GM21367 (cell line): Measurements from ENCODE around the gene SLC25A2.
"Not testable (repeated sequence)": the region's sequence is repeated elsewhere in the genome, so short reads cannot be mapped to it uniquely, and the experiment has no call there.

Experiments used
- ATAC-seq: cut with Tn5 transposase; IDR thresholded peaks from one replicate; pipeline ENCODE4 v1.9.1; 2021; ENCODE audit not compliant: unreplicated experiment

The SLC25A2 gene

DNA sequence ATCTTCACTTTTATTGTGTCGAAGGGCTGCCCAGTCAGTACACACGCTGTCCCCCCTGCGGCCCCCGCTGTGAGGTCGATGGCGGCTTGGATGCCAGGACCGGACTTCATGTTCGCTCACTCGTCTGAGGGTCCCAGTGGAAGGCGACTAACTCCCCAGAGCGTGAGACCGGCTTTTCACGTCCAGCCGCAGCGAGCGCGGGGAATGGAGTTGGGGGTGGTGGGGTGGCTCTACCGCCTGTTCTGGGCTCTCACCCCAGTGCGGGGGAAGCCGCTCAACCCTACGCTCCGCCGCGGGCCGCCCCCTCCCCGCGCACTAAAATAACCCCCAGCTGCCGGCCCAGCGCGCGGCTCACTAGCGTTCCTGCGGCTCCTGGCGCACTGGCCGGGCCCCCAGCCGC lies at the start of gene SLC25A2:
Gene SLC25A2 (minus strand): TSS at position 294 of the 400 bp plus-strand sequence. CDS start 184 bp downstream, at position 110.
- ATAC-seq: no peak

DNA sequence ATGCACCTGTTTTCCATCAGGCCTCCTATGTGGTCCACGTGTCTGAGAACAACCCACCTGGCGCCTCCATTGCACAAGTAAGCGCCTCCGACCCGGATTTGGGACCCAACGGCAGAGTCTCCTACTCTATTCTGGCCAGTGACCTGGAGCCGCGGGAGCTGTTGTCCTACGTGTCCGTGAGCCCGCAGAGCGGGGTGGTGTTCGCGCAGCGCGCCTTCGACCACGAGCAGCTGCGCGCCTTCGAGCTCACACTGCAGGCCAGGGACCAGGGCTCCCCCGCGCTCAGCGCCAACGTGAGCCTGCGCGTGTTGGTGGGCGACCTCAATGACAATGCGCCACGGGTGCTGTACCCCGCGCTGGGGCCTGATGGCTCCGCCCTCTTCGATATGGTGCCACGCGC lies 47.7 kb upstream of the SLC25A2 start:
- ATAC-seq: no peak

DNA sequence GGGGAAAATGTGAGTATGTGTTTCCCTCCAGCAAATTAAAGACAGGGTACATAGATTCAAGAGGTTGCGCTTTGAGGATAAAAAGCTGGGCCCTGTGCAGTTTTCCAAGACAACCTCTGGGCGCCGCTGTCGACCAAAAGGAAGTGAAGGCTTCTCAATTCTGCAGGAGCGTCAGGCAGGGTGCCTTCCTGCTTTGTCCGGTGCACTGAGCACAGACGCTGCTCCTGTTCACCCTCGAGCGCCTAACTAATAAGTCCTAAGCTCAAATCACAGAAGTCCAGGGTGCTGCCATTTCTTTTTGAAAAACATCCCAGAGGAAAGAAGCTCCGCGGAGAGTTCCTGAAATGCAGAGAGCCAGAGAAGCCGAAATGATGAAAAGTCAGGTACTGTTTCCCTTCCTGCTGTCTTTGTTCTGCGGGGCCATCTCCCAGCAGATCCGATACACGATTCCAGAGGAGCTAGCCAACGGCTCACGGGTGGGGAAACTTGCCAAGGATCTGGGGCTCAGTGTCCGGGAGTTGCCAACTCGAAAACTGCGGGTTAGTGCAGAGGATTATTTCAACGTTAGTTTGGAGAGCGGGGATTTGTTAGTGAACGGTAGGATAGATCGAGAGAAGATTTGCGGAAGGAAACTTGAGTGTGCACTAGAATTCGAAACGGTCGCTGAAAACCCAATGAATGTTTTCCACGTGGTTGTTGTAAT lies 46.2 kb upstream of the SLC25A2 start, which contains the start of gene PCDHGB1:
Gene PCDHGB1 (plus strand): TSS at position 183 of the 703 bp plus-strand sequence. CDS start 162 bp downstream, at position 345.
- peak; percentile 83 for ATAC-seq

DNA sequence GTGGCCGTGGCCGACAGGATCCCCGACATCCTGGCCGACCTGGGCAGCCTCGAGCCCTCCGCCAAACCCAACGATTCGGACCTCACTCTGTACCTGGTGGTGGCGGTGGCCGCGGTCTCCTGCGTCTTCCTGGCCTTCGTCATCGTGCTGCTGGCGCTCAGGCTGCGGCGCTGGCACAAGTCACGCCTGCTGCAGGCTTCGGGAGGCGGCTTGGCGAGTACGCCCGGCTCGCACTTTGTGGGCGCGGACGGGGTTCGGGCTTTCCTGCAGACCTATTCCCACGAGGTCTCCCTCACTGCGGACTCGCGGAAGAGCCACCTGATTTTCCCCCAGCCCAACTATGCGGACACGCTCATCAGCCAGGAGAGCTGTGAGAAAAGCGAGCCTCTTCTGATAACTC lies 42.2 kb upstream of the SLC25A2 start:
- not testable (repeated sequence) for ATAC-seq

DNA sequence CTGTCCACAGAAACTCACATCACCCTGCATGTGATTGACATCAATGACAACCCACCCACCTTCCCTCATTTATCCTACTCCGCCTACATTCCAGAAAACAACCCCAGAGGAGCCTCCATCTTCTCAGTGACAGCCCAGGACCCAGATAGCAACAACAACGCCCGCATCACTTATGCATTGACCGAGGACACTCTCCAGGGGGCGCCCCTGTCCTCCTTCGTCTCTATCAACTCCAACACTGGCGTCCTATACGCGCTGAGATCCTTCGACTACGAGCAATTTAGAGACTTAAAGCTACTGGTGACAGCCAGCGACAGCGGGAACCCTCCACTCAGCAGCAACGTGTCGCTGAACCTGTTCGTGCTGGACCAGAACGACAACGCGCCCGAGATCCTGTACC lies 41.5 kb upstream of the SLC25A2 start:
- ATAC-seq: no peak

DNA sequence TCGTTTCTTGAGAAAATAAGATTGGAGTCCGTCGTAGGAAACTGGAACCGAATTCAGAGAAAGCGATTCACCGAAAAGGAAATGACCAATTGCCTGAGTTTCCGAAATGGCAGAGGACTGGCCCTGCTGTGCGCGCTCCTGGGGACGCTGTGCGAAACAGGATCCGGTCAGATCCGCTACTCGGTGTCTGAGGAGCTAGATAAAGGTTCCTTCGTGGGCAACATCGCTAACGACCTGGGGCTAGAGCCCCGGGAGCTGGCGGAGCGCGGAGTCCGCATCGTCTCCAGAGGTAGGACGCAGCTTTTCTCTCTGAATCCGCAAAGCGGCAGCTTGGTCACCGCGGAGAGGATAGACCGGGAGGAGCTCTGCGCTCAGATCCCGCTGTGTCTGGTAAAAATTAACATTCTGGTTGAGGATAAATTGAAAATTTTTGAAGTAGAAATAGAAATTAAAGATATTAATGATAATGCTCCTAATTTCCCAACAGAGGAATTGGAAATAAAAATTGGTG lies 40.2 kb upstream of the SLC25A2 start:
- no peak for ATAC-seq

DNA sequence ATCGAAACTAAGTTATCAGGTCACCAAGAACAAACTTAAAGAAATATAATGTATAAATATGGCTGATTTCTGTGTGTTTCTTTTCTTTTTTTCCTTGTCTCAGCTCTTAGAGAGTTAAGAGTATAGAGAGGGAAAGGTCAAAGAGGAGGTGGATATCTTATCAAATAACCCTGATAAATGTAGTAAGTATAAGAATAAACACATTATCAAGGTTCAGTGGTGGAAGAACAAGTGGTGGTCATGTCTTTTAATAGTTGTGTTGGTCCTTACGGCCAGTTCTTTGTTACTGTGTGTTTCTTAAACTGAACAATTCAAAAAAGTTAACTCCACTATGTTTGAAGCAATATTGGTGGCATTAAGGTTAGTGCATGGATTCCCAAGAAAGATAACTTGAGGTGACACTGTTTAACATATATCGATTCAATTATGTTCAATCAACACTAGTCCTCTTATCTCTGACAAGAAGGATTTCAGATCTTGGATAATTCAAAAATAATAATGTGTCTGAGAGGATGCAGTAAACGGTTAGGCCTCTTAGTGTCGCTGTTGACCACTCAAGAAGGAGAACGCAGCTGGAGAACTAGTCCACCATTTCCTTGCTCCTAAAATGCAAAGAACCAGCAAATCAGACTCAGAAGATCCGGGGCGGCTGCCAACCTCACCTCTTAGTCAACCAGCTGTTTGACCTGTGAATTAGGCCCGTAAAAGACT lies 39.5 kb upstream of the SLC25A2 start, which contains the start of gene PCDHGA3:
Gene PCDHGA3 (plus strand): TSS at position 588 of the 711 bp plus-strand sequence. CDS start 205 bp downstream, outside the sequence.
- ATAC-seq: no peak

DNA sequence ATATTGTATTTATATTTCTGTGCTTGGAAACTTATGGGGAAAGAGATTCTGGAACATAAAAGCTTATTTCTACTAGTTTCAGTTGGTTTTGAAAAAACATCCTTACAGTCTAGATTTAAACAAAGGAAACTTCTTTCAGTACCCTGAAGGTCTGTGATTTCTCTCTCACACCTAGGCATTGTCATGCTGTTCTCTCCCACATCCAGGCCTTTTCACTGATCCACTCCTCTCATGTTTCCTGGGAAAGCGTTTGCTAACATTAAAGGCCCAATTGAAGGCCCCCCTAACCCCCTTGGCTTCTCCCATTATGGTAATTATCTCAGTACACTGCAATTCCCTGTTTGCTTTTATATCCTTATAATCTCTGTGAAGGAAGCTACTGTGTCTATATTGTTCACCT lies 38.9 kb upstream of the SLC25A2 start:
- ATAC-seq: no peak

DNA sequence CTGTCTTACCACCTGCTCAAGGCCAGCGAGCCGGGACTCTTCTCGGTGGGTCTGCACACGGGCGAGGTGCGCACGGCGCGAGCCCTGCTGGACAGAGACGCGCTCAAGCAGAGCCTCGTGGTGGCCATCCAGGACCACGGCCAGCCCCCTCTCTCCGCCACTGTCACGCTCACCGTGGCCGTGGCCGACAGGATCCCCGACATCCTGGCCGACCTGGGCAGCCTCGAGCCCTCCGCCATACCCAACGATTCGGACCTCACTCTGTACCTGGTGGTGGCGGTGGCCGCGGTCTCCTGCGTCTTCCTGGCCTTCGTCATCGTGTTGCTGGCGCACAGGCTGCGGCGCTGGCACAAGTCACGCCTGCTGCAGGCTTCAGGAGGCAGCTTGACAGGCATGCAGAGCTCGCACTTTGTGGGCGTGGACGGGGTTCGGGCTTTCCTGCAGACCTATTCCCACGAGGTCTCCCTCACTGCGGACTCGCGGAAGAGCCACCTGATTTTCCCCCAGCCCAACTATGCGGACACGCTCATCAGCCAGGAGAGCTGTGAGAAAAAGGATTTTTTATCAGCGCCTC lies 37.0 kb upstream of the SLC25A2 start:
- ATAC-seq: not testable (repeated sequence)

DNA sequence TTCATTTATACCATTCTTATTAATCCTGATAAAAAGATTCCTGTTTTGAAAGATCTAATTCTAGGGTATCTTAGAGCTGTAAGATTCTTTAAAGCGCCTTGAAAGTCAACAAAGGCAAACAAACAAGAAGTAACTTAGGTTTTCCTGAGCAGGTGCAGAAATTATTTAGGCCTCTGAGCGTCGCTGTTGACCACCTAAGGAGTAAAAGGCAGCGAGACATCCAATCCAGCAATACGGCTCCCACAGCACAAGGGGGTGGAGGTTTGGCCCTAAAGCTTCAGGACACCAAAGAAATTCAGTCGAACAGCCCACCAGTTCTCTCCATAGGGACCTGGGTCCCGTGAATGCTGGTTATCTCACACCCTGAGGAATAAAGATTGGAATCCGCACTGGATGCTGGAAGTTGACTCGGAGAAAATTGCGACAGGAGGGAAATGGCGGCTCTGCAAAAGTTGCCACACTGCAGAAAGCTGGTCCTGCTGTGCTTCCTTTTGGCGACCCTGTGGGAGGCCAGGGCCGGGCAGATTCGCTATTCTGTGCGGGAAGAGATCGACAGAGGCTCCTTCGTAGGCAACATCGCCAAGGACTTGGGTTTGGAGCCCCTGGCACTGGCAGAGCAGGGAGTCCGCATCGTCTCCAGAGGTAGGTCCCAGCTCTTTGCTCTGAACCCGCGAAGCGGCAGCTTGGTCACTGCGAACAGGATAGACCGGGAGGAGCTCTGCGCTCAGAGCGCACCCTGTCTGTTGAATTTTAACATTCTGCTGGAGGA lies 34.9 kb upstream of the SLC25A2 start, which contains the start of gene PCDHGA2:
Gene PCDHGA2 (plus strand): TSS at position 223 of the 769 bp plus-strand sequence.
- ATAC-seq: no peak

DNA sequence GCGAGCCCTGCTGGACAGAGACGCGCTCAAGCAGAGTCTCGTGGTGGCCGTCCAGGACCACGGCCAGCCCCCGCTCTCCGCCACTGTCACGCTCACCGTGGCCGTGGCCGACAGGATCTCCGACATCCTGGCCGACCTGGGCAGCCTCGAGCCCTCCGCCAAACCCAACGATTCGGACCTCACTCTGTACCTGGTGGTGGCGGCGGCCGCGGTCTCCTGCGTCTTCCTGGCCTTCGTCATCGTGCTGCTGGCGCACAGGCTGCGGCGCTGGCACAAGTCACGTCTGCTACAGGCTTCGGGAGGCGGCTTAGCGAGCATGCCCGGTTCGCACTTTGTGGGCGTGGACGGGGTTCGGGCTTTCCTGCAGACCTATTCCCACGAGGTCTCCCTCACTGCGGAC lies 28.7 kb upstream of the SLC25A2 start:
- ATAC-seq: not testable (repeated sequence)

DNA sequence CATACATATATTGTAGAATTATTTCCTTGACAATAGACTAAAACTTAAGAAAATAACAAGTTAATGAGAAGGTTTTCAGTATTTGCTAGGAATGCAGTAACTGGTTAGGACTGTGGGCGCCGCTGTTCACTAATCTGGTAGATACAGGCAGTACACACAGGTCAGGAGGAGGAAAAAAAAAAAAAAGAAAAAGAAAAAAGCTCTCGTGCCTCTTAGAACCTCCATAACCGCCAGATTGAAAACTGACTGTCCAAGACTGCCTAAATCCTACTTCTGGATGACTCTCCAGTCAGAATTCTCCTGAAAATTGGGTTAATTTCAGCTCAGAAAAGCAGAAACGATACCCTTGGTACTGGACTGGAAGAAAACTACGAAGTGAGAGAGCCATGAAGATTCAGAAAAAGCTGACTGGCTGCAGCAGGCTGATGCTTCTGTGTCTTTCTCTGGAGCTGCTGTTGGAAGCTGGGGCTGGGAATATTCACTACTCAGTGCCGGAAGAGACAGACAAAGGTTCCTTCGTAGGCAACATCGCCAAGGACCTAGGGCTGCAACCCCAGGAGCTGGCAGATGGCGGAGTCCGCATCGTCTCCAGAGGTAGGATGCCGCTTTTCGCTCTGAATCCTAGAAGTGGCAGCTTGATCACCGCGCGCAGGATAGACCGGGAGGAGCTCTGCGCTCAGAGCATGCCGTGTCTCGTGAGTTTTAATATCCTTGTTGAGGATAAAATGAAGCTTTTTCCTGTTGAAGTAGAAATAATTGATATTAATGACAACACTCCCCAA lies 26.6 kb upstream of the SLC25A2 start, which contains the start of gene PCDHGA1:
Gene PCDHGA1 (plus strand): TSS at position 216 of the 782 bp plus-strand sequence.
- ATAC-seq: no peak

DNA sequence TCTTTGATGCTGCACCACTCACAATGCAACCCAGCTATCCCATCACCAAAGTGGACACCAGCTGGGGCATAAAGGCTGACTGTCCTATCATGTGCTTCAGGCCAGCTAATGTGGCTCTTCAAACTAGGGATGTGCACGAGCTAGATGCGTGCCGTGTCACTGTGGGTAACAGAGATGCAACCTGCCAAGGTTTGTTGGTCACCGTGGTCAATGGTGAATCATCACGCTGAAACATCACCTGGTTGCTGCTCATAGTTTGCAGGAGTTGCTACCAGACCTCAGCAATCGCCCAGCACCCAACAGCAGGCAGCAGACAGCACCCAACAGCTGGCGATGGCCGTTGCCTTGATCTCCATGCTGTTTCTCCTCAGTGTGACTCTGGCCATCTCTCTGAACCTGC lies 24.4 kb upstream of the SLC25A2 start:
- ATAC-seq: no peak

DNA sequence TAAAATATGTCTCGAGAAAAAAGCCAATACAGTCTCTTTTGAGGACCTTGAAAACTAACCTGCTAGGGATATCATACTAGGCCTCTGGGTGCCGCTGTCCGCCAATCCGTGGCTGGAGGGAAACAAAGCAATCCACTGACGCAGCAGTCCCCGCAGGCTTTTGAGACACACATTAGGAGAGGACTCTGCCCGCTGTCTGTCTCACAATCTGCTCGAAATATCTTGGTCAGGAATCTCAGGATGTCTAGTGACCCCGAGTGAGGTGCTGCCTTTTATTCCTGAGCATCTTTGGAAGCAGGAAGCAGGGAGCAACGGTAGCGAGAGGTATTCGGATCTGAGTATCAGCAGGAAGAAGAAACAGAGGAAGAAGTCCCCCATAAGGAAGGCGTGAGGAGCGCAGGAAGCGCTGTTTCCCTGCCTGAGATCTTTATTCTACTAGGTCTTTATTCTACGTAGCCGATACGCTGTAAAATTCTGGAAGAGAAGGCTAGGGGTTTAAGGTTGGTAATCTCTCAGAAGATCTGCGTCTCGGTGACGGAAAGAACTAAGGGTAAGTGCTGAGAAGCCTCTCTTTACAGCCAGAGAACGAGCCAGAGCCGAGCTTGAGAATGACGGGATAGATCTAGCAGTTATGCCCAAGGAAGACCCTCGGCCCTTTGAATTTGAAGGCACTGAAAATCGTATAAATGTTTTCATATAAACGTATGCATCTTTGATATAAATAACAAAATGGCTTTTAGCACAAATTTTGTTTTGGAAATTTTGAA lies 22.4 kb upstream of the SLC25A2 start:
- ATAC-seq: peak; percentile 65

DNA sequence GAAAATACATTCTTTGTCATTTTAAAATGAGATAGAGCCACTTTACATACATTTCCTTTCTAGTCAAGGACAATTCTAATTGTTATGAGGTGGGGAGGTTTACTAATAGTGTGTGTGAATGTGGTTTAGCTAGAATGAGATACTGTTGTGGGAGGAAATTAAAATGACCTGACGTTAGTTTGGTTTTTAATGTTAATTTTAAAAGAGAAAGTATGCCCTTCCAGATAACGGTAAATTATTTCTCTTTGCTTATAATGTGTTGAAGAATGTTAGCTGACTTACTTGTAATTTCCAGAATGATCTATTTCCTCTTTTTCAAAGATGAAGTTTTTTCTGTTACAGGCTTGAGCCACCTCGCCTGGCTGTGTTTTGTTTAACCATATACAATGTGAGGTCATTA lies 18.4 kb upstream of the SLC25A2 start:
- no peak for ATAC-seq

DNA sequence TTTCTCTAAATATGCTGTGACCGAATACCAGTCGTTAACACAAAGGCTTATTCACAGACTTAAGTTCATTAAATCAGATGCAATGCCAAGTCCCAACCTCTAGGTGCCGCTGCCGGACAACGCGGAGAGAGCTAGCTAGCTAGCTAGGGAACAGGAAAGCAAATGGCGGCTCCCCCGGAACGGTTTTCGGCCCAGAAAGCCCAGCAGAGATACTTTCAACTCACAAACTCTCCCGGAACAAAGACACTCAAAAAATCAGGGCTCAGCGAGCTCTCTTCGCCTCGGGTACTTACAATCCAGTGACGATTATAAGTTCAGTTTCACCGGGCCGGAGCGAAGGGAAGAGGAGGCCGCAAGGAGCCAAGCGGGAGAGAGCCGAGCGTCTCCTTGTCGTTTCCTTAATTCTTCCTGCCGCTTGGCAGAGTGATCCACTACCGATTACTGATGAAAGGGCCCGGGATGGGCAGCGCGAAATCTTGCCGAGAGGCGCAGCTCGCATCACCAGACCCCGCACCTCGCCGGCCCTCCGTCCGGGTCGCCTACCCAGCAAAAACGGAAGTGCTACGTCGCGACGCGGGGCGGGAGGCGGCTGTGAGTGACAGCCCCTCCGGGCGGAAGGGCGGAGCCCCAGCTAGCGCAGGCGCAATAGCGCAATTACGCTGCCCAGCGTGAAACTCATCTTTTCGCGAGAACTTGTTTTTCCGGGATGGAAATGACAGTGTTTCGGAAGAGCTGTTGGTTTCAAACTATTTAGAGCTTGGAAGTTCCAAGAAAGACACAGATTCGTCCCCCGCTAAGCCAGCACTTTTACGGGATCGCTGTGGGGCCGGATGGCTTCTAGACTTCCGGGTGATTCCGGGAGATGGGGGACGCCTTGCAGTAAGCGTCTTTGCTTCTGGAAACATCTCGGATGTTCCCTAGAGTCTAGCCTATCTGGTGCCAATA lies 16.6 kb upstream of the SLC25A2 start, which contains the start of gene TAF7:
Gene TAF7 (minus strand): TSS at position 560 of the 945 bp plus-strand sequence. CDS start 740 bp downstream, outside the sequence.
- peak; percentile 90 for ATAC-seq

DNA sequence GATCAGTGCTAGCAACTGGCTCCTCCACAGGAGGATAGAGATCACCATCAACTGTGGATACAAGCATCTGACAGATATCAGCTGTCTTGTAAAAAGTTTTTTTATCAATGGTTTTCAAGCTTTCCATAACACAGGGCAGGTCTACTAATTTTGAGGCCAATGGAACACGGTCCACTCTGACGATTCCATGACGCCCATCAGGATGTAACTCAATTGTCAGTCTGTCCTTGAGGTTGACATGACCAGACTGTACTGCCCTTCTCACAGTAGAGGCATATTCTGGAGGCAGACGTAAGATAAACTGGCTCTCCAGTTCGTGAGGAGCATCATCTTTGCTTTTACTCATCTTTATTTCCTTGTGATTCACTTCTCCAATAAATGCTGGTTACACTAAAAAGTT lies 15.8 kb upstream of the SLC25A2 start:
- no peak for ATAC-seq

DNA sequence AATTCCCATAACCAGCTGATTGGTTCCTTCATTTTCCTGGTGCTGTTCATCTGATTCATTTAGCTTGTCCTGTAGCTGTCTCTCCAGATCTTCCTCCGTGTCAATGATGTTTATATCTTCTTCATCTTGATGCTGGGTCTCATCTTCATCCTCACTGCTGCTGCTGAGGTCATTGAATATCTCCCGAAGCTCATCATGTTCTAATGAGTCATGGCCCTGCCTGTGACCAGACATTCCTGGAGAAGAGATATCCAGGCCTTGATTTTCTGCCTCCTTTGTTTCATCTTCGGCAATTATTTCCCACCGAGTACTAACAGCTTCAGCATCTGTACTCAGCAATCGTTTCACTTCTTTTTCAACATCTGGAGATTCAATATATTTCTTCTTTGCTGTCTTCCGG lies 15.4 kb upstream of the SLC25A2 start:
- ATAC-seq: no peak
